T1000 (cell line): ENCODE results near the gene TFDP2.
"Not testable (repeated sequence)": the region's sequence is repeated elsewhere in the genome, so short reads cannot be mapped to it uniquely, and the experiment has no call there.

ENCODE experiments used
- DNase-seq: peaks from one replicate; lab custom pipeline; 2025; ENCODE audit warnings: mixed read lengths; lab: John Stamatoyannopoulos, UW

TFDP2 gene

GRCh38 chr3:141926929-141927328 is 222.4 kb downstream of the TFDP2 start:
- no peak for DNase-seq

DNA sequence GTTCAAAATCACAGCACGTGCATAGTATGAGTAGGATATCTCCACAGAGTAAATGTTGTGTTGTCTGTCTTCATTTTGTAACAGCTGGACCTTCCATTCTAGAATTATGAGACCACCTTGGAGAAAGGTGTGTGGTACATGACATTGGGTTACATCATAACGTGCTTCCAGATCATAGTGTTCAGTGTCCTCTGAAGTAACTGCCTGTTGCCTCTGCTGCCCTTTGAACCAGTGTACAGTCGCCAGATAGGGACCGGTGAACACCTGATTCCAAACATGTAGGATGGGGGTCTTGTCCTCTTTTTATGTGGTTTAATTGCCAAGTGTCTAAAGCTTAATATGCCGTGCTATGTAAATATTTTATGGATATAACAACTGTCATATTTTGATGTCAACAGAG is 223.7 kb downstream of the TFDP2 start:
- DNase-seq: not testable (repeated sequence)

GRCh38 chr3:141921316-141921715 is 228.0 kb downstream of the TFDP2 start:
- no peak for DNase-seq

GRCh38 chr3:141920701-141921100 is 228.6 kb downstream of the TFDP2 start:
- DNase-seq: no peak

DNA sequence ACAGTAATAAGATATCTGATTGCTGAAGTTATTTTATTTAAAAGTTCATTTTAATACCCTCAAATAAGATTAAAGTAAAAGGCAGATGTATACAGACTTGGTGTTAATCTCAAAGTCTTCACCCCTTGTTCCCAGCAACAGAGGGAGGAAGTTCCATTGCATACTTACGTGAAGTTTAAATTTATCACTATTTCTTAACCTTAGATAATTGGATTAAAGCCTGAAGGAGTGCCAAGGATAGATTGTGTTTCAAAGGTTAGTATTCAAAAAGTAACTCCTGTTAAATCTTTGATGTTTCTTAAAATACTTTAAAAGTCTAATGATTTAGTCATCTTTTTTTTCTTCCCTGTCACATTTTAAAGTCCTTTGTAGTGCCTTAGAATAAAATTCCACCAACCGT is 233.6 kb downstream of the TFDP2 start:
- DNase-seq: no peak

GRCh38 chr3:141915016-141915415 is 234.3 kb downstream of the TFDP2 start:
- DNase-seq: no peak

GRCh38 chr3:141914311-141914710 is 235.0 kb downstream of the TFDP2 start:
- no peak for DNase-seq

DNA sequence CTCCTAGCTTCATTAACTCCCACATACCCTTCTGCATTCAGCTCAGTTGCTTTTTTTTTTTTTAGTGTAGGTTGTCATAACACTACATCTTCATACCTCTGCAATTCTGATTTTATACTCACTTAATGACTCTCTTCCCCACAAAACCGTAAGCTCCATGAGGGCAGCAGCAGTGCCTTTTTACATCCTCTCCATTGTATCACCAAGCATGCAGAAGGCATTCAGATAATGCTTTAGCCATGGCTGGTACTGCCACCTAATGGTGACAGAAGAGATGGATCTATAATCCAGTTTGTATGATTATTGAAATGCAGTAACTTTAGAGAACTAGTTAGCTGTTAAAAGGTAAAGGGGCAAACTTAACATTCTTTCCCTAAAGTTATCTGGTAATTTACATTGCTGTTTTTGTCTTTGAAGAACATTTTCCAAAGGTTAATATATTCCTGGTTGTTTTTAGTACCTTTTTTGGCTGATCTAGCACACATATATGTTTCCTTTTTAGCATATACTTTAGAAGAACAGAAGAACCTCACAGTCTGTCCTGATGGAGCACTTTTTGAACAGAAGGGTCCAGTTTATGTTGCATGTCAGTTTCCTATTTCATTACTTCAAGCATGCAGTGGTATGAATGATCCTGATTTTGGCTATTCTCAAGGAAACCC is 236.1 kb downstream of the TFDP2 start:
- no peak for DNase-seq

- DNase-seq: not testable (repeated sequence)
Measured at GRCh38 chr3:141909986-141910385, 239.4 kb downstream of the TFDP2 start.

GRCh38 chr3:141909408-141909807 is 239.9 kb downstream of the TFDP2 start:
- no peak for DNase-seq

DNA sequence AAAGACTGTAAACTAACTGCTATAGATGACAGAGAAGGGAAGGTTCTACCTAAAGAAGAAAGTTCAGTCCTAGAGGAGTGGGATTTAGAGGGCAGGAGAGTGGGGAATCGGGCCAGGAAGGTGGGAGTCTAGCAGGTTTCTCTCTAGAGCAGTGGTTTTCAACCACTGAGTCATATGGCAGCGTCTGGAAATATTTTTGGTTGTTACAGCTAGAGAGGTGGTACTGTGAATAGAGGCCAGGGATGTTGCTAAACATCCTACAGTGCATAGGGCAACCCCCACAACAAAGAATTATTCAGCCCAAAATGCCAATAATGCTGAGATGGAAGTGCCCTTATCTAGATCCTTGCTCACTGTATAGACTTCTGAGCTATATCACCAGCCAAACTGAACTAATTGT is 244.2 kb downstream of the TFDP2 start:
- DNase-seq: no peak

DNA sequence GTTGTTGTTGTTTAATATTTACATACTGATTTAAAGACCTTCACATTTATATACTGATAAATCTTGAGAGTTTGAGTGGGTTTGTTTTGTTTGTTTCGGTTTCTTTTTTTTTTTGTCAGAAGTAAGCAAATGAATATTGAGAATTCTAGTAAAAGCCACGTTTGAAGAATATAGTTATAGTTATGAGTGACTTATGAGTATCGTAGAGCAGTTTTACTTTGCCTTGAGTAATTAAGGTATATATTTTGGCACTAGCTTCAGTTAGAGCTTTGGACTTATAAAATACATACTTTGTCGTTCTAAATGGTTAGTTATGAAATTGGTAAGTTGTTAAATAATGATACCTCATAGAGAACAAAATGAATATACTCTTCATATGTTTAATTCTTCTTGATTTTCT is 245.1 kb downstream of the TFDP2 start:
- DNase-seq: no peak

DNA sequence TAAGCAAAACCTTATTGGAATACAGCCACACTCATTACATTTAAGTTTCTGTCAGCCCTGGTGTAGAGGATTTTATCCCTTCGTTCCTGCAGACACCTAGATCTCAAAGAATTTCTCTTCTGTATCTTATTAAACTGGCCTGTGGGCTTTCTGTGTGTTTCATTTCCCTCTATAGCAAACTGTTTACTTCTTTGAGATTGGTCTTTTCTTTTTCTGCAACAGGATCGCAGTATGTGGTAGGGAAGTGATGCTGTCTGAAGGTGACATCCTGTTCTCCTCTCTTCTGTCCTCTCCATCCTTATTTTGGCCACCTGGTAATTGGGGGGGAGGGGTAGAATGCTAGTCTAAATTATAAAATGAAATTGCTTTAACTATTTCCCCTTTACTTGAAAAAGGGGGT is 247.4 kb downstream of the TFDP2 start:
- no peak for DNase-seq

- no peak for DNase-seq
Measured at GRCh38 chr3:141900343-141900742, 249.0 kb downstream of the TFDP2 start.

DNA sequence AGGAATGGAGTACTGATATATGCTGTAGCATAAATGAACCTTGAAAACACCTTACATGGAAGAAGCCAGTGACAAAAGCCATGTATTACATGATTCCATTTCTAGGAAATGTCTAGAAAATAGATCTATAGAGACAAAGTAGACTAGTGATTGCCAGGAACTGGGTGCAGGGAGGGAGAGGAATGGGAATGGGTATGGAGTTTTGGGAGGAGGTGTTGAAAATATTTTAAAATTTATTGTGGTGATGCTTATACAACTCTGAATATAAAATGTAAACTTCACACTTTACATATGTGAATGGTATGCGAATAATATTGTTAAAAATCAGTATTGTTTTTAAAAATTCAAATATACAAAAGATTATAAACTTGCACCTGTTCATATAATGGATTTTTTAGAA is 250.4 kb downstream of the TFDP2 start:
- DNase-seq: no peak

GRCh38 chr3:141895731-141896130 is 253.6 kb downstream of the TFDP2 start:
- no peak for DNase-seq

- DNase-seq: no peak
Measured at GRCh38 chr3:141894524-141895176, 254.7 kb downstream of the TFDP2 start.
